ENCODE measurements around the gene FCRL5. TPM values are rescaled to one million over a fixed set of nuclear protein-coding genes. Genes with fewer than 3 reads are reported as not detected.

FCRL5 gene
- polyA plus RNA-seq, 2 donors: 0.04 to 0.08 TPM

- 75 to 81% methylated on average over 3 of the region's 3 CpGs for WGBS, 2 donors
- Histone ChIP-seq H3K4me1 (ENCODE audit: control insufficient read depth in 2 of 2, insufficient read depth in 2 of 2, low read length in 1 of 2) (peaks cover 0 to 2% of the 10 kb centered on the region in 2 donors), H3K4me3 (ENCODE audit: low read depth in 1 of 2, low read length in 2 of 2) (no peak overlapping the region), H3K36me3 (ENCODE audit: control insufficient read depth in 2 of 2, insufficient read depth in 2 of 2, low read length in 1 of 2) (no peaks in the 10 kb centered on the region), H3K27ac (ENCODE audit: low read depth in 2 of 2, low read length in 1 of 2) (no peak overlapping the region), H3K9me3 (ENCODE audit: control insufficient read depth in 2 of 2, insufficient read depth in 1 of 2, low read depth in 1 of 2, low read length in 1 of 2) (no peaks in the 10 kb centered on the region), H3K27me3 (ENCODE audit: control insufficient read depth in 1 of 2, insufficient read depth in 2 of 2, low read length in 2 of 2) (no peaks in the 10 kb centered on the region)
Measured at GRCh38 chr1:157512036-157512969, 40.0 kb downstream of the FCRL5 start.

DNA sequence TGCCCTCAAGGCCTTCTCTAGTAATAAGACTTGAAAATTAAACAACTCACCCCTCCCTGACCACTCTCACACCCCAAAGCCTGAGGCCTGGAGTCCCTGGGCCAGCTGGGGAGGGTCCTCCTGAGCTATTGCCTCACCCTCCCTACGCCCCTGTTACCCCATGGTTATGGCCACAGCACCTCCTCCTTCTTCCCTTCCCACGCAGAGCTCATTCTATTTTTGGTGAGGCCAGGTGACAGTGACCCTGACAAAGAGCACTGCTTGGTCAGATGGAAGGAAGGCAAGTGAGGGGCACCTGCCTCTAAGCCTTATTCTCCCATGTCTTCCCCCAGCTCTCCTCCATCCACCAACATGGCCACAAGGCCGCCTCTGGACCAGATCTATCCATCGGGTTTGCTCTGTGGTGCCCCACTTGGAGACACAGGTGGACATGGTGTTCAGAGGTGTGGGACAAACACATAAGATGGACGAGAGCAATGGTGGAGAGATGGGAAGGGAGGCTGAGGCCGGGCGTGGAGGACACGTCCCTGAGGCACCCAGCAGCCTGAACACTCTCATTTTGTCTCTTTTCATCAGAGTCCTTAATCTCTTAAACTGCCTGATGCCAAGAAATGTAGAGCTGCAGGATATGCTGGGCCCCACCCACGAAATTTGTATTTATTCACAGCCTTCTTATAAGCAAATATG, 42.6 kb downstream of the FCRL5 start:
- 69 to 76% methylated on average over 9 of the region's 9 CpGs for WGBS, 2 donors
- Histone ChIP-seq H3K4me3 (ENCODE audit: low read depth in 1 of 2, low read length in 2 of 2) (no peak overlapping the region), H3K27me3 (ENCODE audit: control insufficient read depth in 1 of 2, insufficient read depth in 2 of 2, low read length in 2 of 2) (no peaks in the 10 kb centered on the region)

GRCh38 chr1:157505481-157506272, 46.6 kb downstream of the FCRL5 start:
- Histone ChIP-seq H3K36me3 (ENCODE audit: control insufficient read depth in 2 of 2, insufficient read depth in 2 of 2, low read length in 1 of 2) (no peaks in the 10 kb centered on the region), H3K27ac (ENCODE audit: low read depth in 2 of 2, low read length in 1 of 2) (no peak overlapping the region), H3K27me3 (ENCODE audit: control insufficient read depth in 1 of 2, insufficient read depth in 2 of 2, low read length in 2 of 2) (no peaks in the 10 kb centered on the region), H3K4me3 (ENCODE audit: low read depth in 1 of 2, low read length in 2 of 2) (no peak overlapping the region), H3K9me3 (ENCODE audit: control insufficient read depth in 2 of 2, insufficient read depth in 1 of 2, low read depth in 1 of 2, low read length in 1 of 2) (no peaks in the 10 kb centered on the region), H3K4me1 (ENCODE audit: control insufficient read depth in 2 of 2, insufficient read depth in 2 of 2, low read length in 1 of 2) (peaks cover 0 to 2% of the 10 kb centered on the region in 2 donors)
- WGBS, 2 donors: 39 to 43% methylated on average over 13 of the region's 13 CpGs

More for the DNA sequence above, 42.6 kb downstream of the FCRL5 start:
- Histone ChIP-seq H3K4me1 (ENCODE audit: control insufficient read depth in 2 of 2, insufficient read depth in 2 of 2, low read length in 1 of 2) (peaks cover 0 to 2% of the 10 kb centered on the region in 2 donors), H3K36me3 (ENCODE audit: control insufficient read depth in 2 of 2, insufficient read depth in 2 of 2, low read length in 1 of 2) (no peaks in the 10 kb centered on the region), H3K9me3 (ENCODE audit: control insufficient read depth in 2 of 2, insufficient read depth in 1 of 2, low read depth in 1 of 2, low read length in 1 of 2) (no peaks in the 10 kb centered on the region), H3K27ac (ENCODE audit: low read depth in 2 of 2, low read length in 1 of 2) (no peak overlapping the region)

DNA sequence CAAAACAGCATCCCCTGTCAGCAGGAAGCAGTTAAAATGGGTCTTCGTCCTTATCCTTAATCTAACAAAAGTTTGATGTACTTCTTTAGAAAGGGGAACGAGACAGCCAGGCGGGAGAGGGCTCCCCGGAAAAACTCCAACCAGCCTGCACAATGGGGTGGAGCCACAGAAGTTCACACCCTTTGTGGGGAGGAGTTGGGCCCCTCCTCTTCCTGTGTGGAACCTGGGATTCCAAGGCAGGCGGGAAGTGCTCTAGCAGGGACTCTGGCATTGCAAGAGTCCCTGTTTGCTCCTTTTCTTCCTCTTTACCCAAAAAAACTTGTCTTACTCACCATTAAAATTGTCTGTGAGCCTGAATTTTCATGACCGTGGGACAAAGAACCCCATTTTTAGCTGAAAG, 47.7 kb downstream of the FCRL5 start:
- no peaks in the 10 kb centered on the region for H3K9me3 ChIP-seq (ENCODE audit: control insufficient read depth in 2 of 2, insufficient read depth in 1 of 2, low read depth in 1 of 2, low read length in 1 of 2)
- no peak overlapping the region for H3K27ac ChIP-seq (ENCODE audit: low read depth in 2 of 2, low read length in 1 of 2)
- H3K4me3 ChIP-seq (ENCODE audit: low read depth in 1 of 2, low read length in 2 of 2): no peak overlapping the region
- H3K27me3 ChIP-seq (ENCODE audit: control insufficient read depth in 1 of 2, insufficient read depth in 2 of 2, low read length in 2 of 2): no peaks in the 10 kb centered on the region
- H3K36me3 ChIP-seq (ENCODE audit: control insufficient read depth in 2 of 2, insufficient read depth in 2 of 2, low read length in 1 of 2): no peaks in the 10 kb centered on the region
- H3K4me1 ChIP-seq (ENCODE audit: control insufficient read depth in 2 of 2, insufficient read depth in 2 of 2, low read length in 1 of 2): no peaks in the 10 kb centered on the region
- 77 to 84% methylated on average over 6 of the region's 6 CpGs for WGBS, 2 donors

DNA sequence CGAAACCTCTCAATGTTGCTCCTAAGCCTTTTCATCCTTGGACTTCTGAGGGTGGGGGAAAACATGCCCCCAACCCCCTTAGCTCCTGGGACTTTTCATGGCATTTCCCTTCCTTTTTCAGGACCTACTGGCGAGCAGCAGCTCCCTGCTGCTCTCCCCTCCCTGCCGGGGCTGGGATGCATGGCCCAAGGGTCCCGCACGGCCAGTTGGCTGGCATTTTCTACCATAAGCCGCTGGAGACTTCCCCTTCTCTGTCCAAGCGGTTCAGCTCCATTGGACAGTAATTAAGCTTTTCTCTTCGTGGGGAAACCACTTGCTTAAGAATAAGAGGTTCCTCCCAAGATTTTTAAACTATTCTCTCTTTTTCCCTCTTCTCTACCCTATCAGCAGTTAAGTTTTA, 52.8 kb downstream of the FCRL5 start:
- no peaks in the 10 kb centered on the region for H3K27me3 ChIP-seq (ENCODE audit: control insufficient read depth in 1 of 2, insufficient read depth in 2 of 2, low read length in 2 of 2)
- WGBS, 2 donors: 85 to 90% methylated on average over 8 of the region's 8 CpGs
- H3K4me3 ChIP-seq (ENCODE audit: low read depth in 1 of 2, low read length in 2 of 2): no peak overlapping the region
- peaks cover 0 to 3% of the 10 kb centered on the region in 2 donors for H3K9me3 ChIP-seq (ENCODE audit: control insufficient read depth in 2 of 2, insufficient read depth in 1 of 2, low read depth in 1 of 2, low read length in 1 of 2)
- H3K27ac ChIP-seq (ENCODE audit: low read depth in 2 of 2, low read length in 1 of 2): no peak overlapping the region
- H3K36me3 ChIP-seq (ENCODE audit: control insufficient read depth in 2 of 2, insufficient read depth in 2 of 2, low read length in 1 of 2): no peaks in the 10 kb centered on the region
- H3K4me1 ChIP-seq (ENCODE audit: control insufficient read depth in 2 of 2, insufficient read depth in 2 of 2, low read length in 1 of 2): no peaks in the 10 kb centered on the region

DNA sequence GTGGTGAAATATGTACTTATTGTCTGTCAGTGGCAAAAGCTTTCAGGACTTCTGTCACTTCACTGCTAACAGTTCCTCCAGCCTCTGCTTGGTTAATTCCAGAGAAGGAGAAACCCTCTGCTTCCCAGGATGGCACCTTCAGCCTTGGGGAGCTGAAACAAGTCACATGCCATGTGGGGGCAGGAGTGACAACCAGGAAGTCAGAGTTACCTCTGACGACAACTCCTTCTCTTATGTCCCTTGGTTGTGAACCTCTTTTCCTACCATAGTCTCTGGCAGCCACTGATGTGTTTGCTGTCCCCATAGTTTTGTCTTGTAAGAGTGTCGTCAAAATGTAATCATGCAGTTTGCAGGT, 53.6 kb downstream of the FCRL5 start:
- WGBS, 2 donors: 77 to 79% methylated on average over 2 of the region's 2 CpGs
- H3K9me3 ChIP-seq (ENCODE audit: control insufficient read depth in 2 of 2, insufficient read depth in 1 of 2, low read depth in 1 of 2, low read length in 1 of 2): peaks cover 0 to 3% of the 10 kb centered on the region in 2 donors
- H3K4me3 ChIP-seq (ENCODE audit: low read depth in 1 of 2, low read length in 2 of 2): no peak overlapping the region
- H3K27me3 ChIP-seq (ENCODE audit: control insufficient read depth in 1 of 2, insufficient read depth in 2 of 2, low read length in 2 of 2): no peaks in the 10 kb centered on the region
- H3K36me3 ChIP-seq (ENCODE audit: control insufficient read depth in 2 of 2, insufficient read depth in 2 of 2, low read length in 1 of 2): no peaks in the 10 kb centered on the region
- no peaks in the 10 kb centered on the region for H3K4me1 ChIP-seq (ENCODE audit: control insufficient read depth in 2 of 2, insufficient read depth in 2 of 2, low read length in 1 of 2)
- no peak overlapping the region for H3K27ac ChIP-seq (ENCODE audit: low read depth in 2 of 2, low read length in 1 of 2)

DNA sequence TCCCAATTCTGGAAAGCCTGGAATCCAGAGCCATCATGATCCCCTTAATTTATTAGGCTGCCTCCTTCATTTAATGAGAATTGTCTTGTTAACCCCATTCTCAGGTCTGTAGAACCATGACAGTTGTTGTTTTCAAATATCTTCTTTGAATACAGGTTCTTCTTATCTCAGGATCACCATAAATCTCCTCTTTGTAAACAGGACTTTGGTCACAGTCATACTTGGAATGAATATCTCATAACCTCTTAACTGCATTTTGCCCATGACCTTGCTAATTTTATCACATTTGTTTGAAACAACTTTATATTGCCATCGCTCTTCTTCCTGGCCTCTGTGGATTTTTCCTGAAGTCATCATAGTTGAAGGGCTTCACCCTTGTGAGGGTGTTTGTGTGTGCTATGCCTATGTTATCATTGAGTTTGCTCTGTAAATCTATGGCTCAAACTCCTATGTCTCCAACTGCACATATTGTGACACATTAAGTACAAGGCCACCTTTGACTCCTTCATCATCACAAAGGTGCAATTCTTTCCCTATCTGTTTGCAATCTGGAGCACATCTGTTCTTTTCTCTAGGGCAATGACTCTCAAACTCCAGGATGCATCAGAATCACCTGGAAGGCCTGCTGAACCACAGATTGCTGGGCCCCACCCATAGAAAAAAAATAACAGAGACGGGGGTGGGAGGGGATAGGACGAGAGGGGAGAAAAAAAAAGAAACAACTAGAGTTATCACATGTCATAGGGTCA, 54.2 kb downstream of the FCRL5 start:
- Histone ChIP-seq H3K27ac (ENCODE audit: low read depth in 2 of 2, low read length in 1 of 2) (no peak overlapping the region), H3K36me3 (ENCODE audit: control insufficient read depth in 2 of 2, insufficient read depth in 2 of 2, low read length in 1 of 2) (no peaks in the 10 kb centered on the region), H3K9me3 (ENCODE audit: control insufficient read depth in 2 of 2, insufficient read depth in 1 of 2, low read depth in 1 of 2, low read length in 1 of 2) (peaks cover 0 to 3% of the 10 kb centered on the region in 2 donors), H3K4me3 (ENCODE audit: low read depth in 1 of 2, low read length in 2 of 2) (no peak overlapping the region), H3K27me3 (ENCODE audit: control insufficient read depth in 1 of 2, insufficient read depth in 2 of 2, low read length in 2 of 2) (peaks cover 0 to 3% of the 10 kb centered on the region in 2 donors), H3K4me1 (ENCODE audit: control insufficient read depth in 2 of 2, insufficient read depth in 2 of 2, low read length in 1 of 2) (no peaks in the 10 kb centered on the region)
- 63 to 66% methylated on average over 3 of the region's 3 CpGs for WGBS, 2 donors

DNA sequence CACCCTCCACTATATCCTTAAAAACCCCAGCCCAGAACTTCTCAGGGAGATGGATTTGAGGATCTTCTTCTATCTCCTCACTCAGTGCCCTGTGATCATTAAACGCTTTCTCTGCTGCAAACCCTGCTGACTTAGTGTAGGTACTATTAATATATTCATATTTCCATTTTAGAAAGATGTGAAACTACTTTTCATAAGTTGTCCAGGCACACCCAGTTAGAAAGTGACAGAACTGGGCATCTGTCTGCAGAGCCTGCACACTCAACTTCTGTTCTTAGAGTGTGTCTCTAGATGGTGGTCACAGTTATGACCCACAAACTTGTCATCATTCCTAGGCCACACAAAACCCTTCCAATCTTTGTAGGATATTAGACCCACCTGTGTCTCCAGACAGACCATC, 55.0 kb downstream of the FCRL5 start:
- no peaks in the 10 kb centered on the region for H3K36me3 ChIP-seq (ENCODE audit: control insufficient read depth in 2 of 2, insufficient read depth in 2 of 2, low read length in 1 of 2)
- H3K9me3 ChIP-seq (ENCODE audit: control insufficient read depth in 2 of 2, insufficient read depth in 1 of 2, low read depth in 1 of 2, low read length in 1 of 2): peaks cover 0 to 3% of the 10 kb centered on the region in 2 donors
- WGBS, 2 donors: 82 to 87% methylated on average over 1 of the region's 1 CpG
- H3K27me3 ChIP-seq (ENCODE audit: control insufficient read depth in 1 of 2, insufficient read depth in 2 of 2, low read length in 2 of 2): peaks cover 0 to 3% of the 10 kb centered on the region in 2 donors
- H3K4me1 ChIP-seq (ENCODE audit: control insufficient read depth in 2 of 2, insufficient read depth in 2 of 2, low read length in 1 of 2): no peaks in the 10 kb centered on the region
- no peak overlapping the region for H3K27ac ChIP-seq (ENCODE audit: low read depth in 2 of 2, low read length in 1 of 2)
- H3K4me3 ChIP-seq (ENCODE audit: low read depth in 1 of 2, low read length in 2 of 2): no peak overlapping the region

DNA sequence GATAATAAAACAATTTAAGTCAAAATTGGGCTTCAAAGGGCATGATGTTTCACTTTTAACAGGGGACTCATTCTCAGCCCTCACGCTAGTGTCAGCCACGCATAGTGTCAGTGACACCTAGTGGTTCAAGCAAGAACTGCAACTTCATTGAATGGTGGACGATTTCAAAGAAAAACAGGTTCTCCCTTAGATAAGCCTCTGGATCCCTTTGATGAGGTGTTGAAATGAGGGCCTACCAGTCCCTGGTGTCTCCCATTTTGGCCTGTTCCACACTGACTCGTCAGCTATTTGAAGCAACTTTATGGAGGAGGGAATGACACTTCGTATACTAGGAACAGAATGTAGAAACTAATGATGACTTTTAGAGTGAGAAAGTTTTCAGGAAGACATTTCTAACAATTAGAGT, 56.2 kb downstream of the FCRL5 start:
- Histone ChIP-seq H3K36me3 (ENCODE audit: control insufficient read depth in 2 of 2, insufficient read depth in 2 of 2, low read length in 1 of 2) (no peaks in the 10 kb centered on the region), H3K27me3 (ENCODE audit: control insufficient read depth in 1 of 2, insufficient read depth in 2 of 2, low read length in 2 of 2) (peaks cover 0 to 3% of the 10 kb centered on the region in 2 donors), H3K27ac (ENCODE audit: low read depth in 2 of 2, low read length in 1 of 2) (no peak overlapping the region), H3K9me3 (ENCODE audit: control insufficient read depth in 2 of 2, insufficient read depth in 1 of 2, low read depth in 1 of 2, low read length in 1 of 2) (peaks cover 0 to 3% of the 10 kb centered on the region in 2 donors), H3K4me1 (ENCODE audit: control insufficient read depth in 2 of 2, insufficient read depth in 2 of 2, low read length in 1 of 2) (no peaks in the 10 kb centered on the region), H3K4me3 (ENCODE audit: low read depth in 1 of 2, low read length in 2 of 2) (no peak overlapping the region)
- 11 to 12% methylated on average over 5 of the region's 5 CpGs for WGBS, 2 donors
